Trophoblast cell (in vitro differentiated cells and primary cell): Measurements from ENCODE around the gene CPTP.
A peak's percentile ranks its signal among the peaks of the same experiment; 100 is the strongest.

ENCODE experiments used
- DNase-seq, 2 donors: peaks; one replicate each; pipeline ENCODE4 v3.0.0-alpha.2; 2016
- H2AFZ ChIP-seq: 2 replicates; pipeline ENCODE4 v1.6.1; 2013; ENCODE audit warnings: low read length, moderate library complexity, mild to moderate bottlenecking; ENCODE audit not compliant: insufficient read depth, poor library complexity
- H2AK5ac ChIP-seq: 2 replicates; pipeline ENCODE4 v1.6.1; 2013; ENCODE audit warnings: mild to moderate bottlenecking, low read length
- H2BK120ac ChIP-seq: 2 replicates; pipeline ENCODE4 v1.6.1; 2013; ENCODE audit warnings: low read length, mild to moderate bottlenecking, moderate library complexity; ENCODE audit not compliant: insufficient read depth, poor library complexity
- H2BK12ac ChIP-seq: 2 replicates; pipeline ENCODE4 v1.6.1; 2013; ENCODE audit warnings: mild to moderate bottlenecking, low read length, moderate library complexity
- H2BK5ac ChIP-seq: 2 replicates; pipeline ENCODE4 v1.6.1; 2013; ENCODE audit warnings: low read length, low read depth, moderate library complexity, mild to moderate bottlenecking; ENCODE audit not compliant: poor library complexity
- H3K14ac ChIP-seq: 2 replicates; pipeline ENCODE4 v1.6.1; 2013; ENCODE audit warnings: mild to moderate bottlenecking, low read length
- H3K18ac ChIP-seq: 2 replicates; pipeline ENCODE4 v1.6.1; 2013; ENCODE audit warnings: mild to moderate bottlenecking, low read length
- H3K23ac ChIP-seq: 2 replicates; pipeline ENCODE4 v1.6.1; 2013; ENCODE audit warnings: low read length
- H3K27ac ChIP-seq: 2 replicates; pipeline ENCODE4 v1.5.1; 2013; ENCODE audit warnings: low read depth, mild to moderate bottlenecking, inconsistent platforms, low read length, moderate library complexity
- H3K27me3 ChIP-seq: 2 replicates; pipeline ENCODE4 v1.6.1; 2013; ENCODE audit warnings: inconsistent platforms, mild to moderate bottlenecking, low read length, moderate library complexity; ENCODE audit not compliant: insufficient read depth
- H3K36me3 ChIP-seq, 2 experiments: 1 replicate in 1 of 2; 2 replicates in 1 of 2; pipeline ENCODE4 v1.6.1; 2013; ENCODE audit warnings: low read length in 2 of 2, mild to moderate bottlenecking in 2 of 2, moderate library complexity in 1 of 2; ENCODE audit not compliant: insufficient read depth in 2 of 2, control insufficient read depth in 1 of 2
- H3K4ac ChIP-seq: 2 replicates; pipeline ENCODE4 v1.6.1; 2013; ENCODE audit warnings: low read depth, mild to moderate bottlenecking, low read length, moderate library complexity
- H3K4me1 ChIP-seq, 2 experiments: 1 replicate in 1 of 2; 2 replicates in 1 of 2; pipeline ENCODE4 v1.6.1; 2013; ENCODE audit warnings: low read length in 2 of 2, mild to moderate bottlenecking in 2 of 2, moderate library complexity in 1 of 2; ENCODE audit not compliant: insufficient read depth in 2 of 2, control insufficient read depth in 1 of 2
- H3K4me2 ChIP-seq: 2 replicates; pipeline ENCODE4 v1.6.1; 2013; ENCODE audit warnings: inconsistent platforms, mild to moderate bottlenecking, low read length, moderate library complexity
- H3K4me3 ChIP-seq: 2 replicates; pipeline ENCODE4 v1.5.1; 2013; ENCODE audit warnings: mild to moderate bottlenecking, low read depth, low read length, inconsistent platforms
- H3K79me1 ChIP-seq: one replicate; pipeline ENCODE4 v1.6.1; 2013; ENCODE audit warnings: low read length
- H3K79me2 ChIP-seq: 2 replicates; pipeline ENCODE4 v1.6.1; 2013; ENCODE audit warnings: low read length, mild to moderate bottlenecking; ENCODE audit not compliant: control insufficient read depth, insufficient read depth, poor library complexity
- H3K9ac ChIP-seq: 2 replicates; pipeline ENCODE4 v1.6.1; 2013; ENCODE audit warnings: mild to moderate bottlenecking, low read length
- H3K9me3 ChIP-seq: 2 replicates; pipeline ENCODE4 v1.6.1; 2013; ENCODE audit warnings: low read depth, mild to moderate bottlenecking, control low read depth, inconsistent platforms, low read length; ENCODE audit not compliant: insufficient read depth
- H4K12ac ChIP-seq: 2 replicates; pipeline ENCODE4 v1.6.1; 2013; ENCODE audit warnings: low read depth, mild to moderate bottlenecking, low read length, moderate library complexity
- H4K8ac ChIP-seq: 2 replicates; pipeline ENCODE4 v1.6.1; 2013; ENCODE audit warnings: low read depth, mild to moderate bottlenecking, low read length, moderate library complexity
- H4K91ac ChIP-seq: one replicate; pipeline ENCODE4 v1.6.1; 2013; ENCODE audit warnings: low read depth, mild to moderate bottlenecking, low read length, moderate library complexity
- WGBS: extraction: QIAGEN DNeasy Blood & Tissue Kit; methylation state at CpG from one replicate; pipeline ENCODE4 v1.1.7; 2013; ENCODE audit warnings: missing lambda C conversion rate; ENCODE audit not compliant: insufficient read length, insufficient coverage; ENCODE audit errors: extremely low coverage; 5-methylcytosine and 5-hydroxymethylcytosine counted together

CPTP gene

GRCh38 chr1:1286313-1287261 lies 38.0 kb upstream of the CPTP start:
- Histone ChIP-seq H3K9me3 (peaks cover 10% of the 10 kb centered on the region), H3K36me3 (no peaks in the 10 kb centered on the region), H3K9ac (no peak overlapping the region), H3K4me1 (no peaks in the 10 kb centered on the region), H3K27ac (no peak overlapping the region), H4K12ac (no peak overlapping the region), H4K8ac (no peak overlapping the region), H3K14ac (no peak overlapping the region), H3K79me2 (no peaks in the 10 kb centered on the region), H3K4me3 (no peak overlapping the region), H4K91ac (no peak overlapping the region), H3K18ac (no peak overlapping the region), H3K79me1 (no peaks in the 10 kb centered on the region), H2AK5ac (no peak overlapping the region), H3K4ac (no peak overlapping the region), H3K4me2 (no peak overlapping the region), H2AFZ (no peak overlapping the region), H2BK12ac (no peak overlapping the region), H2BK5ac (no peak overlapping the region), H3K27me3 (no peaks in the 10 kb centered on the region), H2BK120ac (no peak overlapping the region), H3K23ac (no peak overlapping the region)
- WGBS: no CpG with 5 or more reads among the region's 50 CpGs
- no peak for DNase-seq

- Histone ChIP-seq H2AFZ (no peak overlapping the region), H4K8ac (no peak overlapping the region), H4K12ac (no peak overlapping the region), H2BK5ac (no peak overlapping the region), H3K4me1 (no peaks in the 10 kb centered on the region), H3K79me1 (no peaks in the 10 kb centered on the region), H3K4me2 (no peak overlapping the region), H2AK5ac (no peak overlapping the region), H2BK12ac (no peak overlapping the region), H3K14ac (no peak overlapping the region), H3K9me3 (peaks cover 5% of the 10 kb centered on the region), H3K4ac (no peak overlapping the region), H3K23ac (no peak overlapping the region), H3K9ac (no peak overlapping the region), H3K18ac (no peak overlapping the region), H3K79me2 (no peaks in the 10 kb centered on the region), H3K36me3 (no peaks in the 10 kb centered on the region), H4K91ac (no peak overlapping the region), H2BK120ac (no peak overlapping the region), H3K4me3 (no peak overlapping the region), H3K27me3 (no peaks in the 10 kb centered on the region), H3K27ac (no peak overlapping the region)
- DNase-seq: no peak
- no CpG with 5 or more reads among the region's 46 CpGs for WGBS
These were observed 37.1 kb upstream of the CPTP start for GRCh38 chr1:1287288-1288110.

DNA sequence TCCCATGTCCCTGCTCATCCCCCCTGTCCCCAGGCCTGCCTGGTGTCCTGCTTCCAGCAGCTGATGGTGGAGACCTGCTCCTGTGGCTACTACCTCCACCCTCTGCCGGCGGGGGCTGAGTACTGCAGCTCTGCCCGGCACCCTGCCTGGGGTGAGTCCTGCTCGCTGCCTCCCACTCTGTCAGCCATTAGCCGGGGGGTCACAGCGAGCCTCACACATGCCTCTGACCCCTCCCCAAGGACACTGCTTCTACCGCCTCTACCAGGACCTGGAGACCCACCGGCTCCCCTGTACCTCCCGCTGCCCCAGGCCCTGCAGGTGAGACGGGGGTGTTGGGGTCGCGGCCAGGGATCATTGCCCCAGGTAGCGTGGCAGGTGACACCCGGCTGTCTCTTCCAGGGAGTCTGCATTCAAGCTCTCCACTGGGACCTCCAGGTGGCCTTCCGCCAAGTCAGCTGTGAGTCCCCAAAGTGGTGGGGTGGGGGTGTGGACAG lies 34.3 kb upstream of the CPTP start:
- Histone ChIP-seq H3K27me3 (no peaks in the 10 kb centered on the region), H4K8ac (no peak overlapping the region), H3K4ac (no peak overlapping the region), H3K23ac (no peak overlapping the region), H3K9ac (no peak overlapping the region), H3K4me2 (no peak overlapping the region), H3K27ac (no peak overlapping the region), H3K9me3 (peaks cover 2% of the 10 kb centered on the region), H4K91ac (no peak overlapping the region), H2BK12ac (no peak overlapping the region), H3K79me2 (no peaks in the 10 kb centered on the region), H2BK120ac (no peak overlapping the region), H3K79me1 (no peaks in the 10 kb centered on the region), H3K4me3 (no peak overlapping the region), H3K14ac (no peak overlapping the region), H2AK5ac (no peak overlapping the region), H3K4me1 (no peaks in the 10 kb centered on the region), H2BK5ac (no peak overlapping the region), H3K36me3 (peaks cover 13 to 20% of the 10 kb centered on the region in 2 experiments), H4K12ac (no peak overlapping the region), H3K18ac (no peak overlapping the region), H2AFZ (no peak overlapping the region)
- peak; percentile 67 to 82 for DNase-seq
- no CpG with 5 or more reads among the region's 15 CpGs for WGBS

DNA sequence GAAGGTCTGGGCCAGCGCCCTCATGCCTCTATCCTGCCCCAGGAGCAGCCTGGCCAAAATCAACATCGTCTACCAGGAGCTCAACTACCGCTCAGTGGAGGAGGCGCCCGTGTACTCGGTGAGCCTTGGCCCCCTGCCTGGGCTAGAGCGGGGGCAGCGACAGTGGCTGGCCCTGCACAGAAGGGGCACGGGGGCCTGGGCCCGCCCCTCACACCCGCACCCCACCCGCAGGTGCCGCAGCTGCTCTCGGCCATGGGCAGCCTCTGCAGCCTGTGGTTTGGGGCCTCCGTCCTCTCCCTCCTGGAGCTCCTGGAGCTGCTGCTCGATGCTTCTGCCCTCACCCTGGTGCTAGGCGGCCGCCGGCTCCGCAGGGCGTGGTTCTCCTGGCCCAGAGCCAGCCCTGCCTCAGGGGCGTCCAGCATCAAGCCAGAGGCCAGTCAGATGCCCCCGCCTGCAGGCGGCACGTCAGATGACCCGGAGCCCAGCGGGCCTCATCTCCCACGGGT lies 33.5 kb upstream of the CPTP start:
- Histone ChIP-seq H4K12ac (peak overlapping the region; percentile 9), H2BK5ac (no peak overlapping the region), H3K79me1 (no peaks in the 10 kb centered on the region), H4K8ac (no peak overlapping the region), H3K14ac (no peak overlapping the region), H3K4me1 (no peaks in the 10 kb centered on the region), H2AK5ac (no peak overlapping the region), H3K4ac (no peak overlapping the region), H3K18ac (no peak overlapping the region), H3K4me3 (no peak overlapping the region), H3K9me3 (peaks cover 2% of the 10 kb centered on the region), H2BK12ac (no peak overlapping the region), H3K9ac (no peak overlapping the region), H3K79me2 (no peaks in the 10 kb centered on the region), H3K4me2 (no peak overlapping the region), H3K27me3 (no peaks in the 10 kb centered on the region), H2BK120ac (no peak overlapping the region), H3K36me3 (peaks cover 20 to 28% of the 10 kb centered on the region in 2 experiments), H2AFZ (no peak overlapping the region), H3K27ac (no peak overlapping the region), H4K91ac (no peak overlapping the region), H3K23ac (no peak overlapping the region)
- no peak for DNase-seq
- no CpG with 5 or more reads among the region's 28 CpGs for WGBS
